Thyroid gland (tissue), 4 donors: ENCODE measurements around the gene STK10.

Source experiments
- POLR2A ChIP-seq, 2 donors: fragments of 450-650 bp; IDR thresholded peaks; one replicate each; pipeline ENCODE4 v1.6.1; 2017; ENCODE audit warnings: antibody characterized with exemption in 2 of 2, mild to moderate bottlenecking in 2 of 2, moderate library complexity in 1 of 2
- TF ChIP-seq, protein P1 (sequence below), 6 experiments: fragments of 200-600 bp in 3 of 6; fragments of 450-650 bp in 3 of 6; sonication (generic) in 3 of 6; IDR thresholded peaks; one replicate each; pipeline ENCODE4 v1.5.1; 2016 to 2019; ENCODE audit warnings: antibody characterized with exemption in 6 of 6, mild to moderate bottlenecking in 2 of 6, inconsistent platforms in 1 of 6, moderate library complexity in 1 of 6

DNA sequence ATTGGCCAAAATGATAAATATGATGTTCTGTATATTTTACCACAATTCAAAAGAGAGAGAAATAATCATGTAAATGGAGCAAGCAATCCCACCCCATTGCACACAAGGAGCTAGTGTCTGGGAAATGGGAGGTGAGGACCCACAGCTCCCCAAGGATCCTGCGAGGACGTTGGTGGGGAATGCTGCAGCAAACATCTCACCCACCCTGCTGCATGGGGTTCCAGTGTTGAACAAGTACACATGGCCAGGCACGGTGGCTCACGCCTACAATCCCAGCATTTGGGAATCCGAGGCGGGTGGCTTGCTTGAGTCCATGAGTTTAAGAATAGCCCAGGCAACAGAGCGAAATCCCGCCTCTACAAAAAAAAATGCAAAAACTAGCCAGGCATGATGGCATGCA is 29.0 kb downstream of the STK10 start:
- TF ChIP-seq, protein P1, sequence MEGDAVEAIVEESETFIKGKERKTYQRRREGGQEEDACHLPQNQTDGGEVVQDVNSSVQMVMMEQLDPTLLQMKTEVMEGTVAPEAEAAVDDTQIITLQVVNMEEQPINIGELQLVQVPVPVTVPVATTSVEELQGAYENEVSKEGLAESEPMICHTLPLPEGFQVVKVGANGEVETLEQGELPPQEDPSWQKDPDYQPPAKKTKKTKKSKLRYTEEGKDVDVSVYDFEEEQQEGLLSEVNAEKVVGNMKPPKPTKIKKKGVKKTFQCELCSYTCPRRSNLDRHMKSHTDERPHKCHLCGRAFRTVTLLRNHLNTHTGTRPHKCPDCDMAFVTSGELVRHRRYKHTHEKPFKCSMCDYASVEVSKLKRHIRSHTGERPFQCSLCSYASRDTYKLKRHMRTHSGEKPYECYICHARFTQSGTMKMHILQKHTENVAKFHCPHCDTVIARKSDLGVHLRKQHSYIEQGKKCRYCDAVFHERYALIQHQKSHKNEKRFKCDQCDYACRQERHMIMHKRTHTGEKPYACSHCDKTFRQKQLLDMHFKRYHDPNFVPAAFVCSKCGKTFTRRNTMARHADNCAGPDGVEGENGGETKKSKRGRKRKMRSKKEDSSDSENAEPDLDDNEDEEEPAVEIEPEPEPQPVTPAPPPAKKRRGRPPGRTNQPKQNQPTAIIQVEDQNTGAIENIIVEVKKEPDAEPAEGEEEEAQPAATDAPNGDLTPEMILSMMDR (IDR thresholded peaks at IDR 0.05): no peak
- TF ChIP-seq POLR2A (IDR thresholded peaks at IDR 0.05): no peak
